Daoy (cell line): ENCODE measurements around the gene XIST. TPM values are rescaled to one million over a fixed set of nuclear protein-coding genes. Genes with fewer than 3 reads are reported as not detected.
"Not testable (repeated sequence)": the region's sequence is repeated elsewhere in the genome, so short reads cannot be mapped to it uniquely, and the experiment has no call there.

Source experiments
- DNase-seq: peaks from one replicate; pipeline ENCODE4 v3.0.0-alpha.2; 2015; ENCODE audit warnings: low read depth
- total RNA-seq: library from RNA; depleted of rRNA; stranded (reverse); fragments of >200 nt; shearing (Covaris generic); gene quantifications from 2 replicates; pipeline ENCODE4 v1.2.3, GENCODE V29; 2014

Gene XIST
- total RNA-seq, 1 experiment from 2014 or later, result 0.23 TPM

- not testable (repeated sequence) for DNase-seq
Measured at GRCh38 chrX:73804109-73804508, 48.4 kb downstream of the XIST start.

- no peak for DNase-seq
Measured at GRCh38 chrX:73799888-73800287, 52.6 kb downstream of the XIST start.

- DNase-seq, result not testable (repeated sequence)
Measured at GRCh38 chrX:73792511-73792910, 60.0 kb downstream of the XIST start.

- DNase-seq, result no peak
Measured at GRCh38 chrX:73785493-73785892, 67.0 kb downstream of the XIST start.
